Activated B cell treated with CpG ODN at 0.5 μM for 24 hours (primary cell): Measurements from ENCODE around the gene SCLT1. TPM values are rescaled to one million over a fixed set of nuclear protein-coding genes. Genes with fewer than 3 reads are reported as not detected.

Experiments used
- ATAC-seq: fragments of 200-7000 bp; cut with Tn5 transposase; one replicate; pipeline ENCODE4 v1.10.0; 2021; ENCODE audit warnings: low read depth, mild to moderate bottlenecking, moderate library complexity
- CTCF ChIA-PET: fragments of 350-600 bp; sonication (Branson Sonifier 250); formaldehyde crosslinking; loops from one replicate; lab custom pipeline; 2021; ENCODE audit warnings: antibody characterized with exemption; lab: Charles Lee
- POLR2A ChIA-PET: fragments of 350-600 bp; sonication (Branson Sonifier 250); formaldehyde crosslinking; loops from one replicate; lab custom pipeline; 2021; ENCODE audit warnings: antibody characterized with exemption; lab: Charles Lee
- DNase-seq: peaks from one replicate; pipeline ENCODE4 v3.0.0; 2022
- H3K27ac Mint-ChIP-seq: one replicate; pipeline ENCODE4 v1.8.0; 2020; ENCODE audit warnings: mixed read lengths
- H3K27me3 Mint-ChIP-seq: one replicate; pipeline ENCODE4 v1.8.0; 2021; ENCODE audit warnings: mixed read lengths
- H3K36me3 Mint-ChIP-seq: one replicate; pipeline ENCODE4 v1.8.0; 2021; ENCODE audit warnings: low read depth, mixed read lengths
- H3K4me1 Mint-ChIP-seq: one replicate; pipeline ENCODE4 v1.8.0; 2021; ENCODE audit warnings: mixed read lengths
- H3K4me3 Mint-ChIP-seq: one replicate; pipeline ENCODE4 v1.8.0; 2020; ENCODE audit warnings: mild to moderate bottlenecking, mixed read lengths
- H3K9me3 Mint-ChIP-seq: one replicate; pipeline ENCODE4 v1.8.0; 2020; ENCODE audit warnings: mixed read lengths
- intact Hi-C: fragments of 100-400 bp; cut with micrococcal nuclease; formaldehyde crosslinking; loops from one replicate; pipeline ENCODE4 v1.15.1; 2024
- total RNA-seq: library from RNA; stranded (reverse); gene quantifications from 2 replicates; pipeline ENCODE4 v1.2.3, GENCODE V29; 2022
- TF ChIP-seq, protein P1 (sequence below): fragments of 200-600 bp; IDR thresholded peaks from one replicate; pipeline ENCODE4 v1.8.0; 2022; ENCODE audit warnings: antibody characterized with exemption, mild to moderate bottlenecking

SCLT1 gene
- total RNA-seq, 1 donor from 2014 or later = 24.5 TPM

GRCh38 chr4:129110931-129111330 lies 17.6 kb upstream of the SCLT1 start:
- no peak overlapping the region for H3K27ac Mint-ChIP-seq
- ChIA-PET POLR2A (no interaction called here), CTCF (no interaction called here)
- ATAC-seq (no peak), DNase-seq (no peak)
- TF ChIP-seq, protein P1, sequence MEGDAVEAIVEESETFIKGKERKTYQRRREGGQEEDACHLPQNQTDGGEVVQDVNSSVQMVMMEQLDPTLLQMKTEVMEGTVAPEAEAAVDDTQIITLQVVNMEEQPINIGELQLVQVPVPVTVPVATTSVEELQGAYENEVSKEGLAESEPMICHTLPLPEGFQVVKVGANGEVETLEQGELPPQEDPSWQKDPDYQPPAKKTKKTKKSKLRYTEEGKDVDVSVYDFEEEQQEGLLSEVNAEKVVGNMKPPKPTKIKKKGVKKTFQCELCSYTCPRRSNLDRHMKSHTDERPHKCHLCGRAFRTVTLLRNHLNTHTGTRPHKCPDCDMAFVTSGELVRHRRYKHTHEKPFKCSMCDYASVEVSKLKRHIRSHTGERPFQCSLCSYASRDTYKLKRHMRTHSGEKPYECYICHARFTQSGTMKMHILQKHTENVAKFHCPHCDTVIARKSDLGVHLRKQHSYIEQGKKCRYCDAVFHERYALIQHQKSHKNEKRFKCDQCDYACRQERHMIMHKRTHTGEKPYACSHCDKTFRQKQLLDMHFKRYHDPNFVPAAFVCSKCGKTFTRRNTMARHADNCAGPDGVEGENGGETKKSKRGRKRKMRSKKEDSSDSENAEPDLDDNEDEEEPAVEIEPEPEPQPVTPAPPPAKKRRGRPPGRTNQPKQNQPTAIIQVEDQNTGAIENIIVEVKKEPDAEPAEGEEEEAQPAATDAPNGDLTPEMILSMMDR = no peak
- H3K4me3 Mint-ChIP-seq = no peak overlapping the region
- intact Hi-C loops = no loop called here
- H3K4me1 Mint-ChIP-seq = no peaks in the 10 kb centered on the region
- H3K9me3 Mint-ChIP-seq = no peaks in the 10 kb centered on the region
- peaks cover 20% of the 10 kb centered on the region for H3K36me3 Mint-ChIP-seq
- no peaks in the 10 kb centered on the region for H3K27me3 Mint-ChIP-seq

DNA sequence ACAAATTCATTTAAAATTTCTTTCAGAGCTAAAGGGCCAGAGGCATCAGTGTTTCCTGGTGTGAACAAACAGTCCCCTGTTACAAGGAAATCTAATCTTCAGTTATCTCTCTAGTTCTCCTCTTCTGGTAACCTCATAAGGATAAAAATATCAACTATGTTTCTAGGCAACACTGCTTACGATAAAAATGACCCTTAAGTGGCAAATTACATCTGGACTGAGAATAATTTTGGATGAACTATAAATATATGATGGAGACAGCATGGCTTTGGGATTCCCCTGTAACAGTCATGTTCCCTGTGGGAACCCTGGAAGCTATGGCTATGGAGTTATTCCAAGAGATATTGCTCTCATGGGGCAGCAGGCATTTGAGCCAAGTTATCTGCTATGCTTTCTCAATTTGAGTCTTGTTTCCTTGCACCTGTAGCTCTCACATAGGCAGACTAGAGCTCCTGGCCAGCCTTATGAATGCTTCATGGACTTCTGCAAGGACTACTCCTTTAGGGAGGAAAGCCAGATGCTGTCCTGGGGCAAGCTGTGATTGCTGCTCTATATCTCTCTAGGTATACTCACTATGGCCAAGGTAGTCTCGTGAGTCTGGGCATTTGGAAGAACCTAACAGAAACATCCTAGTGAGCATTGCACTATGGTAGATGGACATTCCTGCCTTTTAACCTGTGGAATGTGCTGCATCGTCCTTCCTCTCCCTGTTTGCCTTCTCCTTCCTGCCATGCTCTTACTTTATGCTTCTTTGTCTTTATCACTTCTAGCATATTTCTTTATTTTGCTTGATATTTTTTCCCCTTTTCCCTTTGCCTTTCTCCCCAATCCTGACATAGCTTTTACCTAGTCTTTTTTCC lies 16.9 kb upstream of the SCLT1 start:
- Mint-ChIP-seq H3K4me1 (no peaks in the 10 kb centered on the region), H3K27me3 (no peaks in the 10 kb centered on the region), H3K27ac (no peak overlapping the region), H3K9me3 (no peaks in the 10 kb centered on the region), H3K36me3 (peaks cover 20% of the 10 kb centered on the region), H3K4me3 (no peak overlapping the region)
- ChIA-PET POLR2A (no interaction called here), CTCF (no interaction called here)
- intact Hi-C loops = no loop called here
- ATAC-seq = no peak
- DNase-seq = no peak
- TF ChIP-seq, protein P1 = no peak

DNA sequence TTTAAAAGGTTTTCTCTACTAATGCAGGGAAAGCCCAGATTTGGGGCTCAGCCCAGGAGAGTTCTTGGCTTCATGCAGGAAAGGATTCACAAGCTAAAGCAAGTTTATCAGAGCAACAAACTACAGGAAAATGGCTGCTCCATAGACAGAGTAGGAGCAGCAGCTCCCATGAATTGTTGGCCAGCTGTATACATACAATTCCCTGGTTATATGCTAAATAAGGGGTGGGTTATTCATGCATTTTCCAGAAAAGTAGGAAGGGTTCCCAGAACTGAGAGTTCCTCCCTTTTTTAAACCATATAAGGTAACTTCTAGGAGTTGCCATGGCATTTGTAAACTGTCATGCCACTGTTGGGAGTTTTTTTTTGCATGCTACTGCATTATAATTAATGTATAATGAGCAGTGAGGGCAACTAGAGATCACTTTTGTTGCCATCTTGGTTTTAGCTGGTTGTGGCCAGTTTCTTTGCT lies 5.2 kb upstream of the SCLT1 start:
- ATAC-seq (no peak), DNase-seq (no peak)
- H3K27me3 Mint-ChIP-seq = no peaks in the 10 kb centered on the region
- H3K27ac Mint-ChIP-seq = no peak overlapping the region
- H3K4me1 Mint-ChIP-seq = peaks cover 29% of the 10 kb centered on the region
- CTCF ChIA-PET = no interaction called here
- H3K4me3 Mint-ChIP-seq = no peak overlapping the region
- POLR2A ChIA-PET = interaction anchor here (1.4 kb wide), 1 partner anchor 289 kb away, joined by 3 read pairs; the partner anchor contains the start of gene JADE1
- intact Hi-C loops = no loop called here
- peaks cover 11% of the 10 kb centered on the region for H3K36me3 Mint-ChIP-seq
- H3K9me3 Mint-ChIP-seq = no peaks in the 10 kb centered on the region
- TF ChIP-seq, protein P1 = no peak

GRCh38 chr4:129095811-129096454 lies 2.6 kb upstream of the SCLT1 start, which contains the start of gene C4orf33:
Gene C4orf33, plus strand, starts transcription at chr4:129096152. Its CDS starts 6,459 bp downstream, at chr4:129102611.
- DNase-seq (peak; percentile 38), ATAC-seq (peak; percentile 53)
- intact Hi-C loops = loop anchor here (1.0 kb wide), 1 partner anchor 1132 kb away; no protein-coding TSS in a partner anchor
- TF ChIP-seq, protein P1 = no peak
- Mint-ChIP-seq H3K27me3 (no peaks in the 10 kb centered on the region), H3K4me3 (peak within 1 kb of the TSS; percentile 96), H3K4me1 (peaks cover 31% of the 10 kb centered on the region), H3K27ac (peak within 1 kb of the TSS; percentile 95), H3K9me3 (no peaks in the 10 kb centered on the region), H3K36me3 (peaks cover 4% of the 10 kb centered on the region)
- POLR2A ChIA-PET = interaction anchor here (0.8 to 1.0 kb wide), 2 partner anchors 1130 to 1216 kb away, joined by 3 read pairs; partner anchors contain the start of genes ABHD18, MFSD8 and PLK4
- CTCF ChIA-PET = no interaction called here
